SK-N-SH (cell line): ENCODE results near the gene DCDC2.

Source experiments
- CTCF ChIP-seq: fragments of 200-600 bp; sonication (generic); IDR thresholded peaks from 2 replicates; pipeline ENCODE4 v1.6.1; 2017; ENCODE audit warnings: antibody characterized with exemption, mild to moderate bottlenecking, moderate library complexity
- EP300 ChIP-seq, 2 experiments: IDR thresholded peaks; 2 replicates each; pipeline versions ENCODE4 v1.4.0 to v1.6.1; 2012; ENCODE audit warnings: borderline replicate concordance in 1 of 2, low read depth in 1 of 2, low read length in 1 of 2
- GABPA ChIP-seq: IDR thresholded peaks from 2 replicates; pipeline ENCODE4 v1.4.0; 2012; ENCODE audit warnings: low read depth, mild to moderate bottlenecking
- MAX ChIP-seq: IDR thresholded peaks from 2 replicates; pipeline ENCODE4 v1.4.0; 2012; ENCODE audit warnings: low read depth
- MXI1 ChIP-seq: IDR thresholded peaks from 2 replicates; pipeline ENCODE4 v1.6.1; 2012; ENCODE audit warnings: mild to moderate bottlenecking, low read depth, low read length, improper control_type of control experiment
- PBX3 ChIP-seq: IDR thresholded peaks from 2 replicates; pipeline ENCODE4; 2012
- POLR2AphosphoS5 ChIP-seq: IDR thresholded peaks from 2 replicates; pipeline ENCODE4 v1.6.1; 2012; ENCODE audit warnings: low read depth, low read length
- REST ChIP-seq: IDR thresholded peaks from 2 replicates; pipeline ENCODE4 v1.6.1; 2012; ENCODE audit warnings: mild to moderate bottlenecking, low read depth, low read length, moderate library complexity
- RFX5 ChIP-seq: IDR thresholded peaks from 2 replicates; pipeline ENCODE4 v1.6.1; 2012; ENCODE audit warnings: mild to moderate bottlenecking, improper control_type of control experiment, low read length
- SIN3A ChIP-seq: IDR thresholded peaks from 2 replicates; pipeline ENCODE4 v1.6.1; 2012; ENCODE audit warnings: low read depth, mild to moderate bottlenecking, low read length, moderate library complexity, borderline replicate concordance
- SMC3 ChIP-seq: IDR thresholded peaks from 2 replicates; pipeline ENCODE4 v1.6.1; 2012; ENCODE audit warnings: low read depth, low read length, improper control_type of control experiment
- USF2 ChIP-seq: fragments of 150-350 bp; IDR thresholded peaks from 2 replicates; pipeline ENCODE4 v1.6.1; 2017; ENCODE audit warnings: antibody characterized with exemption, low read length, low read depth, borderline replicate concordance
- YY1 ChIP-seq: IDR thresholded peaks from 2 replicates; pipeline ENCODE4 v1.4.0; 2012; ENCODE audit warnings: low read depth, mild to moderate bottlenecking

- no peak for TF ChIP-seq CTCF
- TF ChIP-seq MXI1: no peak
- TF ChIP-seq GABPA: no peak
- no peak for TF ChIP-seq EP300 (IDR thresholded peaks at IDR 0.05; ENCODE audit: borderline replicate concordance in 1 of 2, low read depth in 1 of 2, low read length in 1 of 2)
- TF ChIP-seq SIN3A: no peak
- no peak for TF ChIP-seq REST
- no peak for TF ChIP-seq POLR2AphosphoS5
- TF ChIP-seq RFX5: no peak
- TF ChIP-seq USF2: no peak
- TF ChIP-seq SMC3: no peak
- TF ChIP-seq PBX3: no peak
- TF ChIP-seq MAX: no peak
- TF ChIP-seq YY1: no peak
Observed at GRCh38 chr6:24183584-24183983, 174.3 kb downstream of the DCDC2 start.
